ENCODE measurements around the gene COG2.

The COG2 gene

GRCh38 chr1:230682882-230683610 is 40.8 kb downstream of the COG2 start:
- H3K4me3 ChIP-seq (ENCODE audit: low read depth, low read length): no peak overlapping the region
- TF ChIP-seq, protein P1, sequence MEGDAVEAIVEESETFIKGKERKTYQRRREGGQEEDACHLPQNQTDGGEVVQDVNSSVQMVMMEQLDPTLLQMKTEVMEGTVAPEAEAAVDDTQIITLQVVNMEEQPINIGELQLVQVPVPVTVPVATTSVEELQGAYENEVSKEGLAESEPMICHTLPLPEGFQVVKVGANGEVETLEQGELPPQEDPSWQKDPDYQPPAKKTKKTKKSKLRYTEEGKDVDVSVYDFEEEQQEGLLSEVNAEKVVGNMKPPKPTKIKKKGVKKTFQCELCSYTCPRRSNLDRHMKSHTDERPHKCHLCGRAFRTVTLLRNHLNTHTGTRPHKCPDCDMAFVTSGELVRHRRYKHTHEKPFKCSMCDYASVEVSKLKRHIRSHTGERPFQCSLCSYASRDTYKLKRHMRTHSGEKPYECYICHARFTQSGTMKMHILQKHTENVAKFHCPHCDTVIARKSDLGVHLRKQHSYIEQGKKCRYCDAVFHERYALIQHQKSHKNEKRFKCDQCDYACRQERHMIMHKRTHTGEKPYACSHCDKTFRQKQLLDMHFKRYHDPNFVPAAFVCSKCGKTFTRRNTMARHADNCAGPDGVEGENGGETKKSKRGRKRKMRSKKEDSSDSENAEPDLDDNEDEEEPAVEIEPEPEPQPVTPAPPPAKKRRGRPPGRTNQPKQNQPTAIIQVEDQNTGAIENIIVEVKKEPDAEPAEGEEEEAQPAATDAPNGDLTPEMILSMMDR (IDR thresholded peaks at IDR 0.05; ENCODE audit: low read depth, low read length): no peak

DNA sequence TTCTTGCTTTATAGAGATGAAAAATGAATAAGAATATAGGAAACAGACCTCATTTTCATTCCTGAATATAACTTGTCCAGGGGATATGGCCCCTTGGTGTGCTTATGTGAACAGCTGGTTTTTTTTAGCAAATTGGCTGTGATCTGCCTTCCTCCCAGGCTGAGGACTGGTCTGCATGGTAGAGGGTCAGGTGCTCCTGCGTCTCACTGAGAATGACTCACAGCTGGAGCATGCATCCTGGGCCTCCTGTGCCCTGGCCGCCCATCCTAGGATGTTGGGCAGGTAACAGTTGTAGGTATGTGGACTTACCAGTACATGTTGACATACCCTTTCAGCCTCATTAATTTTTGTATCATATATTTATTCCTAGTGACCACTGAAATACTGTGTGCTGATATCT is 41.9 kb downstream of the COG2 start:
- H3K4me3 ChIP-seq (ENCODE audit: low read depth, low read length): no peak overlapping the region
- TF ChIP-seq, protein P1 (IDR thresholded peaks at IDR 0.05; ENCODE audit: low read depth, low read length): no peak

GRCh38 chr1:230684998-230685397 is 42.7 kb downstream of the COG2 start:
- TF ChIP-seq, protein P1 (IDR thresholded peaks at IDR 0.05; ENCODE audit: low read depth, low read length): no peak
- no peak overlapping the region for H3K4me3 ChIP-seq (ENCODE audit: low read depth, low read length)

DNA sequence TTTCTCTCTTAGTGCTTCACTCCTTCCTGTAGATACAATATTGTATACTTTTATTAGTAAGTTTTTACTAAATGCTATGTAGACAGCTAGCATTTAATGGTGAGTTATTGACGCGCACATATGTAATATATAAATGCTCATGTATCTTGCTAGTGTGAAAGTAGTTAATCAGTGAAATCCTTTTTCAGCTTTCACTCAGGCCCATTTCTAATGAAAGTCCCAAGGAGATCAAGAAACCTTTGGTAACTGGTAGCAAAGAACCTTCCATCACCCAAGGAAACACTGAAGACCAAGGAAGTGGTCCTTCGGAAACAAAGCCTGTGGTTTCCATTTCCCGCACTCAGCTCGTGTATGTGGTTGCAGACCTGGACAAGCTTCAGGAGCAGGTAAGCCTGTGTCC is 44.5 kb downstream of the COG2 start:
- TF ChIP-seq, protein P1 (IDR thresholded peaks at IDR 0.05; ENCODE audit: low read depth, low read length): no peak

GRCh38 chr1:230690101-230690500 is 47.8 kb downstream of the COG2 start:
- TF ChIP-seq, protein P1 (IDR thresholded peaks at IDR 0.05; ENCODE audit: low read depth, low read length): no peak
- H3K4me3 ChIP-seq (ENCODE audit: low read depth, low read length): no peak overlapping the region

More for the DNA sequence above, 44.5 kb downstream of the COG2 start:
- no peak overlapping the region for H3K4me3 ChIP-seq (ENCODE audit: low read depth, low read length)

DNA sequence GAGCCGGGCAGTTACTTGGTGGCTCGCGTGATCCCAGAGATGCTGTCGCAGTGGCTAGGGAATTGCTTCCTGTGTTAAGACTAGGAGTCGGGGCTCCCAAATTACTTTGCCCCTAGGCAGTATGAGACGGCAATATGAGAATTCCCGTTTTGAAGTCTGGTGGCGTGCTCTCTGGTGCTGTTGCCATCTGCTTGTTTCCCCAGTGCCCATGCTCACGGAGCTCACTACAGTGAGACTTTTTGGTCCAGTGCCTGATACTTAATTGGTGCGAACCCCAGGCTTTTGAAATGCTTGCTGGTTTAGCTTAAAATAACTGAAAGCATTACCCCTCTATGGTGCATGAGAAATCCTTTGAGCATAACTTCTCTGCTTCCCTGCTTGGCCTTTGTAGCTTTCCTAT is 49.3 kb downstream of the COG2 start:
- no peak overlapping the region for H3K4me3 ChIP-seq (ENCODE audit: low read depth, low read length)
- TF ChIP-seq, protein P1 (IDR thresholded peaks at IDR 0.05; ENCODE audit: low read depth, low read length): no peak

- no peak overlapping the region for H3K4me3 ChIP-seq (ENCODE audit: low read depth, low read length)
- TF ChIP-seq, protein P1 (IDR thresholded peaks at IDR 0.05; ENCODE audit: low read depth, low read length): no peak
These were observed 50.9 kb downstream of the COG2 start for GRCh38 chr1:230693221-230693620.

Measured in WI38 (cell line).